DND-41 (cell line): Measurements from ENCODE around the gene NRG2.

Source experiments
- EZH2 ChIP-seq: IDR thresholded peaks from 3 replicates; pipeline ENCODE4 v1.6.1; 2012; ENCODE audit warnings: borderline replicate concordance, low read depth, mild to moderate bottlenecking, moderate library complexity, low read length, inconsistent platforms; ENCODE audit not compliant: severe bottlenecking
- TF ChIP-seq, protein P1 (sequence below): IDR thresholded peaks from 2 replicates; pipeline ENCODE4 v1.5.1; 2012; ENCODE audit warnings: borderline replicate concordance, low read length, moderate library complexity, mild to moderate bottlenecking; ENCODE audit not compliant: poor library complexity, severe bottlenecking; ENCODE audit errors: extremely low read depth

DNA sequence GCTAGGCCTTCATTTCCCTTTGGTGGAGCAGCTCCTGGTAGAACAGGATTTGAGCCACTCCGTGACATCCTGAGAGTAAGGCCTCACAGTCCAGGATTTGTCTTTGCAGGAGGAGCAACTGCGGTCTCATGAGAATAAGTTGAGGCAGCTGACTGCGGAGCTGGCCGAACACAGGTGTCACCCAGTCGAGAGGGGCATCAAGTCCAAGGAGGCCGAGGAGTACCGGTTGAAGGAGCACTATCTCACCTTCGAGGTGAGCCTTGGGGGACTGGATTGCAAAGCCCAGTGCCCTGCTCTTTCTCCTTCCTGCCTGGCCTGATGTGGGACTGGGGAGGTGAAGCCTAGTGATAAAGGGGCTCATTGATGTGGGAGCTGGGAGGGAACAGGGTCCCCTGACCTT, 203.2 kb downstream of the NRG2 start:
- TF ChIP-seq, protein P1, sequence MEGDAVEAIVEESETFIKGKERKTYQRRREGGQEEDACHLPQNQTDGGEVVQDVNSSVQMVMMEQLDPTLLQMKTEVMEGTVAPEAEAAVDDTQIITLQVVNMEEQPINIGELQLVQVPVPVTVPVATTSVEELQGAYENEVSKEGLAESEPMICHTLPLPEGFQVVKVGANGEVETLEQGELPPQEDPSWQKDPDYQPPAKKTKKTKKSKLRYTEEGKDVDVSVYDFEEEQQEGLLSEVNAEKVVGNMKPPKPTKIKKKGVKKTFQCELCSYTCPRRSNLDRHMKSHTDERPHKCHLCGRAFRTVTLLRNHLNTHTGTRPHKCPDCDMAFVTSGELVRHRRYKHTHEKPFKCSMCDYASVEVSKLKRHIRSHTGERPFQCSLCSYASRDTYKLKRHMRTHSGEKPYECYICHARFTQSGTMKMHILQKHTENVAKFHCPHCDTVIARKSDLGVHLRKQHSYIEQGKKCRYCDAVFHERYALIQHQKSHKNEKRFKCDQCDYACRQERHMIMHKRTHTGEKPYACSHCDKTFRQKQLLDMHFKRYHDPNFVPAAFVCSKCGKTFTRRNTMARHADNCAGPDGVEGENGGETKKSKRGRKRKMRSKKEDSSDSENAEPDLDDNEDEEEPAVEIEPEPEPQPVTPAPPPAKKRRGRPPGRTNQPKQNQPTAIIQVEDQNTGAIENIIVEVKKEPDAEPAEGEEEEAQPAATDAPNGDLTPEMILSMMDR, result no peak
- TF ChIP-seq EZH2, result no peak
